GM18907 (cell line): ENCODE data around the gene PHLDA1.
"Not testable (repeated sequence)": the region's sequence is repeated elsewhere in the genome, so short reads cannot be mapped to it uniquely, and the experiment has no call there.

Experiments
- ATAC-seq: cut with Tn5 transposase; IDR thresholded peaks from one replicate; pipeline ENCODE4 v1.9.1; 2021; ENCODE audit warnings: mild to moderate bottlenecking, moderate library complexity; ENCODE audit not compliant: unreplicated experiment

Gene PHLDA1

GRCh38 chr12:75990189-75990912 is 41.2 kb downstream of the PHLDA1 start:
- no peak for ATAC-seq

DNA sequence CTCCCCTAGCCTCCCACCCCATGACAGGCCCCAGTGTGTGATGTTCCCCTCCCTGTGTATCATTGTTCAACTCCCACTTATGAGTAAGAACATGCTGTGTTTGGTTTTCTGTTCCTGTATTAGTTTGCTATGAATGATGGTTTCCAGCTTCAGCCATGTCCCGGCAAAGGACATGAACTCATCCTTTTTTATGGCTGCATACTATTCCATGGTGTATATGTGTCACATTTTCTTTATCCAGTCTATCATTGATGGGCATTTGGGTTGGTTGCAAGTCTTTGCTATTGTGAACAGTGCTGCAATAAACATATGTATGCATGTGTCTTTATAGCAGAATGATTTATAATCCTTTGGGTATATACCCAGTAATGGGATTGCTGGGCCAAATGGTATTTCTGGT is 43.9 kb downstream of the PHLDA1 start:
- not testable (repeated sequence) for ATAC-seq

GRCh38 chr12:75986001-75986746 is 45.4 kb downstream of the PHLDA1 start:
- ATAC-seq, result peak; percentile 48

- ATAC-seq, result no peak
These were observed 46.0 kb downstream of the PHLDA1 start for GRCh38 chr12:75985566-75985965.

DNA sequence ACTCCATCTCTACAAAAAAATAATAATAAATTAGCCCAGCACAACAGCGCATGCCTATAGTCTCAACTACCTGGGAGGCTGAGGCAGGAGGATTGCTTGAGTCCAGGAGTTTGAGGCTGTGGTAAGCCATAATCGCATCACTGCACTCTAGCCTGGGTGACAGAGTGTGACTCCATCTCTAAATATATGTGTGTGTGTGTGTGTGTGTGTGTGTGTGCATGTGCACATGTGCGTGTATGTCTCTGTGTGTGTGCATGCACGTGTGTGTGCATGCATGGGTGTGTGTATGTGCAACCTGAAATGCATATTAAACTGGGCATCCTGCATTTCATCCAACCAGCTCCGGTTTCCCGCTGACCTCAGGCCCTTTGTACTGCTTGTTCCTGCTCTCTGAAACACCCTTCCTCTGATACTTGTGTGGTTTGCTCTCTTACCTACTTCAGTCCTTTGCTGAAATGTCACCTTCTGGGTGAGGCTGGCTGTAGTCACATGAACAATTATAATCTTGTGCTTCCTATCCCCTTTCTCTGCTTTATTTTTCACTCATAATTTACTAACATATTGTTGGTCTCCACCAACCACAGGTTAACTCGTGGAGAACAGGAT is 46.9 kb downstream of the PHLDA1 start:
- no peak for ATAC-seq

GRCh38 chr12:75983851-75984250 is 47.7 kb downstream of the PHLDA1 start:
- not testable (repeated sequence) for ATAC-seq

DNA sequence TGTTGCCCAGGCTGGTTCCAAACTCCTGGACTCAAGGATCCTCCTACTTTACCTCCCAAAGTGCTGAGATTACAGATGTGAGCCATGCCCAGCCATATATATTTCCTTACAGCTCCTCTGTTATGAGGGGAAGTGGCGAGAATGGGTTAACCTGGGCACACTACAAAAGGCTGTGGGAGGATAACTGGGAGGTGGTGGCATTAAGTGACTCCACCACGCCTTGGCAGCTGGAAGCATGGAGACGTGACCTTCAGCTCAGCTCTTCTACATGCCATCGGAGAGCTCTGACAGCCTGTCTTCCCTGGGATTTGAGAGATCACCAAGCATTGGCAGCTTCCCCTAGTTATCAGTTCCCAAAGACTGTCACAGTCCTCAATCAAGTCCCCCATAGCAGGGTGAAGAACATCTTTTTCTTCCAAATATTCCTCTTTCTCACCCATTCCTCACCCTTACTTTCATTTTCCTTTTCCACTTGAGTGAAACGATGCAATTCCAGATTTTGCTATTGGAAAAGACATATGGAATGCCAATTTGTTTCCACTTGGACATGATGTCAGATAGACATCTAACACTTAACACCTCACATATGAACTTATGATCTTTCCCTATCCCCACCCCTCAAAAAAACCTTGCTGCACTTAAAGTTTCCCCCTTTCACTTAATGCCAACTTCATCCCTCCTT is 48.5 kb downstream of the PHLDA1 start:
- ATAC-seq, result no peak

- ATAC-seq, result no peak
These were observed 49.4 kb downstream of the PHLDA1 start for GRCh38 chr12:75982169-75982564.

DNA sequence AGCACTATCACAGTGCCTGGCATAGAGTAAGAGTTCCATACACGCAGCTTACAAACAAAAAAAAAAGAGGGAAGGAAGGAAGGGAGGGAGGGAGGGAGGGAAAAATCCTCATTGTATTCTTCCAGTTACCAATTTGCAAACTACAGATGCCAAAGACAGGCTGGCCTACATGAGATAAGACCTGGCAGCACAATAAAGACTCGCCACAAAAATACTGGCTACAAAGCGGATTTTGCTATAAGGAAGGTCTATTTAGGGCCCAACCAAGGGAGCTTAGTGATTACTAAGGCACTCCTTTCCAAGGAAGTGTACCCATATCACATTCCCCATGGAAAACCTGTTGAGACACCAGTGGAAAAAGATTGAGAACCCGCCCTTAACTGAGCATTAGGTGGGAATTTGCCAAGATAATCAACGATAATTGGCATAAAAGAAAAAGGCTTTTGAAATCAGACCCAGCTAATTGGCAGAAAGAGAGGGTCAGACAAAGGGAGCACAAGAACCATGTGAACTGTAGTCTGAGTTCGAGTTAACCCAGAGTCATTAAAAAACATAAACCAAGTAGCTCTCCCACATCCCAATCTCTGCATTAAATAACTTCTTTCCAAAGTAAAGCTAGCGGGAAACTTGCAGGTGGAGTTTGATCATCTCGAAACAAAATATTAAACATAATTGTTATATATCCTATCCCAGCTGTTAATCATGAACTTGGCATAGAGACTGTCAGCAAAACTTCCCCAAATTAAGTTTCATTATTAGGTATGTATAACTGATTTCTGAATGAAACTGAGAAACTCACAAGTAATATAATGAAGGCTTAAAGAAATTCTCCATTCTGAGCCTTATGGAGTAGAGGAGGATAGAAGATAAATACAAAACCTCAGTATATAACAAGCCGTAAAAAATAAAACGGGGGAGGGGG is 50.1 kb downstream of the PHLDA1 start:
- ATAC-seq, result peak; percentile 59

GRCh38 chr12:75979181-75979580 is 52.4 kb downstream of the PHLDA1 start:
- ATAC-seq, result peak; percentile 41

GRCh38 chr12:75978677-75979076 is 52.9 kb downstream of the PHLDA1 start:
- no peak for ATAC-seq

GRCh38 chr12:75977952-75978671 is 53.5 kb downstream of the PHLDA1 start:
- ATAC-seq, result peak; percentile 96

DNA sequence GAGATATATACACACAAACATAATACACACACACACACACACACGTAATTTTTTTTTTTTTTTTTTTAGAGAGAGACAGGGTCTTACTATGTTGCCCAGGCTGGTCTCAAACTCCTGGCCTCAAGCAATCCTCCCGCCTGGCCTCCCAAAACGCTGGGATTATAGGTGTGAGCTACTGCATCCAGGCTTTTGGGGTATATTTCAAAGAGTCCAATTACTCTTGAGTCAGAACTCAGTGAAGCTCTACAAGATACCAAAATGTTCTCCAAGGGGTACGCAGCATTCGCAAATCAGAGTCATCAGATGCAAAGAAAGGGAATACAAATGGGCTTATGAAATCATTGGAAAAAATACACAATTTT is 54.0 kb downstream of the PHLDA1 start:
- peak; percentile 2 for ATAC-seq

GRCh38 chr12:75976913-75977312 is 54.7 kb downstream of the PHLDA1 start:
- ATAC-seq, result no peak

DNA sequence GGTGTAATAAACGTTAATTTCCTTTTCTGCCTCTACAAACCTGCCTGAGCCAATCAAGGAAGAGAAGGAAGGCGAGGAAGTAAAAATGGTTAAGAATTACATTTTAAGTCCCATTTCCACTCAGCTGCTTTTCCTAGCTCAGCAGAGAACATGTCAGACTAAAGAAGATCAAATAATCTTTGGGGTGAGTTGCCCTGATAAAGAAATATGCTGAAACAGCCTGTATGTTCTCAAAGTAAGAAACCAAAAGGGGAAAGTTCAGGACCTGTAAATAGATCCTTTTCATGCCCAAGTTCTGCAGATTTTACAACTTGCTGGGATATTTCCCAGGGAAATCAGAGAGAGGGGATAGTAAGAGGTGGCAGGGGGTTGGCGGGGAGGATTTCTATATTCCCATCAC is 55.5 kb downstream of the PHLDA1 start:
- no peak for ATAC-seq

DNA sequence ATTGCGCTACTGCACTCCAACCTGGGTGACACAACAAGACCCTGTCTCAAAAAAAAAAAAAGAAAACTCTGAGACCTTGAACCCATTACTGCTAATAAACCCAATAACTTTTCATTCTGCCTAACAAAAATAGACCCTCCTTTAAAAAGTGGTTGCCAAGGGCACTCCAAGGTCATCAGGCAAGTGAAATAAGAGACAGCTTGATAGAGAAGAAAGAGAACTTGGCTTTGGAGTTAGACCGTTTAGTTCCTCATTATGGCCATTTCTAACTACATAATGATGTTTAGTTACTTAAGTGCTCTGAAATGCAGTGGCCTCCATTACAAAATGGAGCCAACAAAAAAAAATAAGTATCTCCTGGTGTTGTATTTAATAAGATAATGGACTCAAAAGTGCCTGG is 55.9 kb downstream of the PHLDA1 start:
- ATAC-seq, result no peak
